Naive thymus-derived CD4-positive, alpha-beta T cell (primary cell): Measurements from ENCODE around the gene ATP2B2. TPM values are rescaled to one million over a fixed set of nuclear protein-coding genes. Genes with fewer than 3 reads are reported as not detected.
A peak's percentile ranks its signal among the peaks of the same experiment; 100 is the strongest.

ENCODE experiments used
- ATAC-seq: fragments of 150-1000 bp; cut with Tn5 transposase; 2 replicates; pipeline ENCODE4 v1.10.0; 2021; ENCODE audit warnings: mild to moderate bottlenecking, moderate library complexity
- CTCF ChIA-PET: fragments of 350-600 bp; sonication (Branson Sonifier 250); formaldehyde crosslinking; loops from one replicate; lab custom pipeline; 2021; ENCODE audit warnings: antibody characterized with exemption; lab: Charles Lee
- POLR2A ChIA-PET: fragments of 350-600 bp; sonication (Branson Sonifier 250); formaldehyde crosslinking; loops from one replicate; lab custom pipeline; 2021; ENCODE audit warnings: antibody characterized with exemption, inconsistent platforms; lab: Charles Lee
- DNase-seq, 9 donors: peaks; one replicate each; pipeline versions ENCODE4 v3.0.0 to v3.0.0-alpha.2; 2020 to 2022; ENCODE audit warnings: mixed read lengths in 1 of 9
- H3K27ac ChIP-seq: one replicate; pipeline ENCODE4 v1.7.0; 2013; ENCODE audit warnings: mild to moderate bottlenecking, low read depth, low read length, moderate library complexity
- H3K27me3 ChIP-seq, 2 donors: one replicate each; pipeline ENCODE4 v1.7.0; 2013; ENCODE audit warnings: low read length in 2 of 2, mild to moderate bottlenecking in 2 of 2, moderate library complexity in 2 of 2; ENCODE audit not compliant: control insufficient read depth in 2 of 2, insufficient read depth in 2 of 2
- H3K36me3 ChIP-seq, 3 experiments: 1 replicate in 2 of 3; 2 replicates in 1 of 3; pipeline ENCODE4 v1.7.0; 2013; ENCODE audit warnings: low read length in 3 of 3, mild to moderate bottlenecking in 3 of 3, moderate library complexity in 1 of 3; ENCODE audit not compliant: insufficient read depth in 3 of 3, control insufficient read depth in 2 of 3
- H3K4me1 ChIP-seq, 2 donors: one replicate each; pipeline ENCODE4 v1.7.0; 2013; ENCODE audit warnings: low read length in 2 of 2, mild to moderate bottlenecking in 2 of 2, moderate library complexity in 1 of 2; ENCODE audit not compliant: control insufficient read depth in 2 of 2, insufficient read depth in 2 of 2
- H3K4me3 ChIP-seq: 2 replicates; pipeline ENCODE4 v1.7.0; 2013; ENCODE audit warnings: mild to moderate bottlenecking, low read length
- H3K9me3 ChIP-seq, 3 experiments: 1 replicate in 2 of 3; 2 replicates in 1 of 3; pipeline ENCODE4 v1.7.0; 2013; ENCODE audit warnings: low read length in 3 of 3; ENCODE audit not compliant: control insufficient read depth in 2 of 3
- H3K27ac Mint-ChIP-seq, 9 donors: one replicate each; pipeline ENCODE4 v1.8.0; 2020 to 2022; ENCODE audit warnings: mixed read lengths in 9 of 9, mild to moderate bottlenecking in 8 of 9, moderate library complexity in 5 of 9, inconsistent platforms in 2 of 9
- H3K27me3 Mint-ChIP-seq, 5 donors: one replicate each; pipeline ENCODE4 v1.8.0; 2021 to 2022; ENCODE audit warnings: mixed read lengths in 5 of 5, mild to moderate bottlenecking in 1 of 5
- H3K36me3 Mint-ChIP-seq, 5 donors: one replicate each; pipeline ENCODE4 v1.8.0; 2020 to 2022; ENCODE audit warnings: mixed read lengths in 5 of 5, mild to moderate bottlenecking in 3 of 5, inconsistent platforms in 1 of 5
- H3K4me1 Mint-ChIP-seq, 7 donors: one replicate each; pipeline ENCODE4 v1.8.0; 2020 to 2022; ENCODE audit warnings: mixed read lengths in 7 of 7, mild to moderate bottlenecking in 3 of 7, inconsistent platforms in 1 of 7
- H3K4me3 Mint-ChIP-seq, 10 donors: one replicate each; pipeline ENCODE4 v1.8.0; 2020 to 2022; ENCODE audit warnings: mild to moderate bottlenecking in 10 of 10, mixed read lengths in 10 of 10, moderate library complexity in 6 of 10, inconsistent platforms in 2 of 10
- H3K9me3 Mint-ChIP-seq, 11 donors: one replicate each; pipeline ENCODE4 v1.8.0; 2020 to 2022; ENCODE audit warnings: mixed read lengths in 11 of 11, mild to moderate bottlenecking in 4 of 11, inconsistent platforms in 1 of 11, moderate library complexity in 1 of 11
- intact Hi-C, 2 donors: fragments of 100-400 bp; cut with micrococcal nuclease; formaldehyde crosslinking; loops; one replicate each; pipeline ENCODE4 v1.15.1; 2023
- polyA plus RNA-seq, 2 donors: library from polyadenylated mRNA; unstranded; fragments of 300-500 nt; fragmentation: Illumina TruSeq; gene quantifications; one replicate each; pipeline ENCODE4 v1.2.3, GENCODE V29; 2021
- total RNA-seq, 6 experiments: library from RNA in 5 of 6; stranded (reverse) in 5 of 6; gene quantifications; 1 replicate in 5 of 6; 2 replicates in 1 of 6; pipeline ENCODE4 v1.2.3 and lab custom pipeline; 2021 to 2026

The ATP2B2 gene
- total and polyA plus RNA-seq, 7 experiments from 2014 or later = not detected

GRCh38 chr3:10288575-10288960 lies 216.8 kb downstream of the ATP2B2 start:
- Mint-ChIP-seq H3K4me3 (no peak overlapping the region), H3K4me1 (peaks cover 13 to 46% (median 36%) of the 10 kb centered on the region in 7 donors), H3K9me3 (no peaks in the 10 kb centered on the region), H3K27me3 (no peaks in the 10 kb centered on the region), H3K36me3 (peaks cover 0 to 30% (median 0%) of the 10 kb centered on the region in 5 donors), H3K27ac (no peak overlapping the region)
- no peak for DNase-seq
- H3K27me3 ChIP-seq = no peaks in the 10 kb centered on the region
- intact Hi-C loops = loop anchor here in 1 of 2 donors (10.0 kb wide), 1 partner anchor 784 kb away; no protein-coding TSS in a partner anchor
- POLR2A ChIA-PET = interaction anchor here (1.2 kb wide), 1 partner anchor 25 kb away, joined by 3 read pairs; no protein-coding TSS in a partner anchor
- no peak overlapping the region for H3K4me3 ChIP-seq
- CTCF ChIA-PET = interaction anchor here (0.6 kb wide), 1 partner anchor 26 kb away, joined by 3 read pairs; no protein-coding TSS in a partner anchor
- peaks cover 12 to 13% of the 10 kb centered on the region in 2 donors for H3K4me1 ChIP-seq
- H3K36me3 ChIP-seq = peaks cover 0 to 53% (median 7%) of the 10 kb centered on the region in 3 experiments
- H3K27ac ChIP-seq = no peak overlapping the region
- ATAC-seq = no peak
- H3K9me3 ChIP-seq = no peaks in the 10 kb centered on the region

- H3K27ac ChIP-seq = no peak overlapping the region
- no peaks in the 10 kb centered on the region for H3K9me3 ChIP-seq
- DNase-seq (no peak), ATAC-seq (no peak)
- H3K27me3 Mint-ChIP-seq = no peaks in the 10 kb centered on the region
- peaks cover 12 to 13% of the 10 kb centered on the region in 2 donors for H3K4me1 ChIP-seq
- ChIA-PET POLR2A (interaction anchor here (0.6 to 1.4 kb wide), 3 partner anchors 23 to 355 kb away, joined by 3 to 9 read pairs (median 3); partner anchors contain the start of gene CRELD1), CTCF (interaction anchor here (0.5 to 0.6 kb wide), 2 partner anchors 26 to 81 kb away, joined by 3 read pairs; no protein-coding TSS in a partner anchor)
- no peak overlapping the region for H3K4me3 Mint-ChIP-seq
- H3K4me1 Mint-ChIP-seq = peaks cover 13 to 46% (median 38%) of the 10 kb centered on the region in 7 donors
- no peaks in the 10 kb centered on the region for H3K9me3 Mint-ChIP-seq
- no peaks in the 10 kb centered on the region for H3K27me3 ChIP-seq
- no peak overlapping the region for H3K4me3 ChIP-seq
- H3K36me3 ChIP-seq = peaks cover 0 to 58% (median 6%) of the 10 kb centered on the region in 3 experiments
- peaks cover 0 to 34% (median 0%) of the 10 kb centered on the region in 5 donors for H3K36me3 Mint-ChIP-seq
- H3K27ac Mint-ChIP-seq = peak overlapping the region in 1 of 9 donors; percentile 8
- intact Hi-C loops = loop anchor here in 1 of 2 donors (1.0 to 10.0 kb wide), 5 partner anchors 39 to 783 kb away; partner anchors contain the start of genes CRELD1 and TATDN2
Measured at GRCh38 chr3:10287936-10288574, 217.3 kb downstream of the ATP2B2 start.

DNA sequence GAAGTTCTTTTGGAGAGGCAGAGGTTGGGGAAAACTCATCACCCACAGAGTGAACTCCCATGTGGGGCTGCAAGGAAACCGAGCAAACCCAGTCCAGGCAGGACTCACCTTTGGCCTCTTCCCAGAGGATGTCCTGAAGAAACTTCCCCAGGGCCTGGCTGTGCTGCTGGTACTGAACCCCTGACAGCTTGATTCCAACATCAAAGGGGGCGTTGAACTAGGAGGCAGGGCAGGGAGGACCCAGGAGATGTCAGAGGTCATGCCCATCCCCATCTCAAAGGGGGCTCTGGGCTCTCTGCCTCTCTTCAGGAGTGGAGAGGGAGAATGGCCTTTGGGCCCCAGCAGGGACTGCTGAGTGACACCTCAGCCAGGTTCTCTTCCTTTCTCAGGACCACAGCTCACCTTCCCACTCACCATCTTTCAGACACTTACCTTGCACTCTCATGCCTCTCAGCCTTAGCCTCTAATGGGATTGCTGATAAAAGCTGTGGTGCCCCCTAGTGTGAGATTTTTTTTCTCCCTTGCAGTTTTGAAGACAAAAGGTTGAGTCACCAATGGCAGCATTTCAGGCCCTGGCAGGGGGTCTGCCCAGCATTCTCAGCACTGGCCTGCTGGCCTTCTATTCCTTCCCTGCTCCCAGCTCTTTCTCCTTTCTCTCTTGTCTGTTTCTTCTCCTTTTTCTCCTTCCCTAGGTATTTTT lies 218.6 kb downstream of the ATP2B2 start:
- peaks cover 0 to 27% (median 5%) of the 10 kb centered on the region in 5 donors for H3K36me3 Mint-ChIP-seq
- ChIA-PET CTCF (interaction anchor here (0.5 to 1.6 kb wide), 6 partner anchors 11 to 307 kb away, joined by 3 to 4 read pairs (median 3); no protein-coding TSS in a partner anchor), POLR2A (interaction anchor here (0.6 to 1.4 kb wide), 3 partner anchors 56 to 556 kb away, joined by 3 to 9 read pairs (median 3); partner anchors contain the start of gene CRELD1)
- no peak overlapping the region for H3K27ac ChIP-seq
- H3K27me3 Mint-ChIP-seq = no peaks in the 10 kb centered on the region
- peaks cover 7 to 39% (median 28%) of the 10 kb centered on the region in 7 donors for H3K4me1 Mint-ChIP-seq
- peaks cover 12 to 13% of the 10 kb centered on the region in 2 donors for H3K4me1 ChIP-seq
- H3K4me3 ChIP-seq = no peak overlapping the region
- intact Hi-C loops = loop anchor here in 1 of 2 donors (1.0 to 10.0 kb wide), 5 partner anchors 38 to 782 kb away; partner anchors contain the start of genes CRELD1 and TATDN2
- ATAC-seq = peak; percentile 47
- no peaks in the 10 kb centered on the region for H3K9me3 Mint-ChIP-seq
- no peaks in the 10 kb centered on the region for H3K27me3 ChIP-seq
- peaks cover 0 to 63% (median 4%) of the 10 kb centered on the region in 3 experiments for H3K36me3 ChIP-seq
- H3K9me3 ChIP-seq = no peaks in the 10 kb centered on the region
- H3K4me3 Mint-ChIP-seq = no peak overlapping the region
- DNase-seq = peak in 5 of 9 donors; percentile 37 to 74 (median 50)
- H3K27ac Mint-ChIP-seq = peak overlapping the region in 7 of 9 donors; percentile 12 to 75 (median 44)

DNA sequence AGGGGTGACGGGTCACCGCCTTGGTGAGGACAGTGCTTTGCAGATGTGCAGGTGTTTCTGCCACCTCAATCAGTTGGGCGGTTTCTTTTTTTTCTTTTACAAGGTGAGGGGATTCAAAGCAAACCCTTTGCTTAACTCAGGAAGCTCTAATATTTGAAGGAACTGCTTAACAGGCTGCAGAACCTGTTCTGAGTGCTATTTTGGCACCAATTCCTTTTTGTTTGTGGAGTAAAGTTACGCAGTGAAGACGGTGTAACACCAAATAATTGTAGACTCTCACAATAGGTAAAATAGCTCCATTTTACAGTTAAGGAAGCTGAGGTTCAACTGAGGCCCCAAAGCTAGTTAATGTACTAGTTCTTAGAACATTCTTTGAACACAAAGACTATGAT lies 219.3 kb downstream of the ATP2B2 start:
- Mint-ChIP-seq H3K27me3 (no peaks in the 10 kb centered on the region), H3K4me1 (peaks cover 7 to 37% (median 27%) of the 10 kb centered on the region in 7 donors), H3K36me3 (peaks cover 0 to 24% (median 5%) of the 10 kb centered on the region in 5 donors), H3K4me3 (no peak overlapping the region), H3K9me3 (no peaks in the 10 kb centered on the region), H3K27ac (peak overlapping the region in 2 of 9 donors; percentile 22 to 46)
- ChIA-PET CTCF (interaction anchor here (0.5 to 1.6 kb wide), 5 partner anchors 10 to 354 kb away, joined by 3 to 4 read pairs (median 3); no protein-coding TSS in a partner anchor), POLR2A (interaction anchor here (0.6 to 1.1 kb wide), 2 partner anchors 55 to 556 kb away, joined by 3 read pairs; no protein-coding TSS in a partner anchor)
- ATAC-seq = no peak
- Histone ChIP-seq H3K36me3 (peaks cover 0 to 61% (median 4%) of the 10 kb centered on the region in 3 experiments), H3K4me3 (no peak overlapping the region), H3K27ac (no peak overlapping the region), H3K9me3 (no peaks in the 10 kb centered on the region), H3K4me1 (peaks cover 12 to 13% of the 10 kb centered on the region in 2 donors), H3K27me3 (no peaks in the 10 kb centered on the region)
- intact Hi-C loops = loop anchor here in 1 of 2 donors (2.0 to 10.0 kb wide), 3 partner anchors 37 to 781 kb away; partner anchors contain the start of gene TATDN2
- no peak for DNase-seq

GRCh38 chr3:10285272-10286132 lies 219.9 kb downstream of the ATP2B2 start:
- peaks cover 0 to 29% (median 5%) of the 10 kb centered on the region in 5 donors for H3K36me3 Mint-ChIP-seq
- H3K27ac ChIP-seq = no peak overlapping the region
- CTCF ChIA-PET = interaction anchor here (1.5 to 1.6 kb wide), 2 partner anchors 14 to 353 kb away, joined by 3 to 4 read pairs; no protein-coding TSS in a partner anchor
- POLR2A ChIA-PET = no interaction called here
- H3K4me3 ChIP-seq = no peak overlapping the region
- H3K4me3 Mint-ChIP-seq = peak overlapping the region in 1 of 10 donors; percentile 41
- no peaks in the 10 kb centered on the region for H3K27me3 Mint-ChIP-seq
- ATAC-seq (no peak), DNase-seq (no peak)
- no peaks in the 10 kb centered on the region for H3K9me3 ChIP-seq
- peaks cover 12 to 13% of the 10 kb centered on the region in 2 donors for H3K4me1 ChIP-seq
- peak overlapping the region; percentile 8 to 88 (median 47) for H3K27ac Mint-ChIP-seq
- H3K27me3 ChIP-seq = no peaks in the 10 kb centered on the region
- peaks cover 7 to 37% (median 27%) of the 10 kb centered on the region in 7 donors for H3K4me1 Mint-ChIP-seq
- peaks cover 0 to 61% (median 4%) of the 10 kb centered on the region in 3 experiments for H3K36me3 ChIP-seq
- intact Hi-C loops = loop anchor here in 1 of 2 donors (2.0 to 10.0 kb wide), 3 partner anchors 37 to 781 kb away; partner anchors contain the start of gene TATDN2
- H3K9me3 Mint-ChIP-seq = no peaks in the 10 kb centered on the region
